Measurements from ENCODE around the gene ZNF655. TPM values are rescaled to one million over a fixed set of nuclear protein-coding genes. Genes with fewer than 3 reads are reported as not detected.

The ZNF655 gene
- total RNA-seq, 1 experiment from 2014 or later: 54.9 TPM

DNA sequence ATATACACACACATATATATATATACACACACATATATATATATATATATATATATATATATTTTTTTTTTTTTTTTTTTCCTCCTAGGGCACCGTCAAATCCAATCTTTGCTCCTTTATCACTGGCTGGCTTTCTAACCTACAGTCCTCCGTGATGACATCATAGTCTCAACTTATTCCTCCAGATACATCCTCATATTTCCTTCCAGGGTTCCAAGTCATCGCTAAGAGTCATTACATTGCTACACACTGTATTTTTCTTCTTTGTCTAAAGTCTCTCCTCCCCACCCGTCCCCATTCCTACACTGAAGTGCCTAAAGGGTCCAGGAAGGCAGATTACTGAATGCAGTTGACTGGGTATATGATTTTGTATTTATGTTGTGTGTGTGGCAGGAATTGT lies 5.4 kb upstream of the ZNF655 start:
- peaks cover 5% of the 10 kb centered on the region; the same call in 1 of the 2 replicates for H3K4me1 ChIP-seq (ENCODE audit: control insufficient read depth, insufficient read depth, low read length)
- H3K9me3 ChIP-seq (ENCODE audit: control insufficient read depth, insufficient read depth, low read depth, low read length): peaks cover 3% of the 10 kb centered on the region; the same call in 1 of the 2 replicates
- ChIA-PET CTCF (no interaction called here), POLR2A (no interaction called here)
- in situ Hi-C loops (cut with HindIII; ENCODE audit: low pct_unique_long_range_greater_than_20kb, low sequenced_read_pairs) (no loop called here), intact Hi-C loops (cut with micrococcal nuclease; ENCODE audit: unreplicated experiment) (loop anchor here (10.0 kb wide), 1 partner anchor 48 kb away; the partner anchor contains the start of genes ZKSCAN5 and ZNF394)
- TF ChIP-seq, protein P1, sequence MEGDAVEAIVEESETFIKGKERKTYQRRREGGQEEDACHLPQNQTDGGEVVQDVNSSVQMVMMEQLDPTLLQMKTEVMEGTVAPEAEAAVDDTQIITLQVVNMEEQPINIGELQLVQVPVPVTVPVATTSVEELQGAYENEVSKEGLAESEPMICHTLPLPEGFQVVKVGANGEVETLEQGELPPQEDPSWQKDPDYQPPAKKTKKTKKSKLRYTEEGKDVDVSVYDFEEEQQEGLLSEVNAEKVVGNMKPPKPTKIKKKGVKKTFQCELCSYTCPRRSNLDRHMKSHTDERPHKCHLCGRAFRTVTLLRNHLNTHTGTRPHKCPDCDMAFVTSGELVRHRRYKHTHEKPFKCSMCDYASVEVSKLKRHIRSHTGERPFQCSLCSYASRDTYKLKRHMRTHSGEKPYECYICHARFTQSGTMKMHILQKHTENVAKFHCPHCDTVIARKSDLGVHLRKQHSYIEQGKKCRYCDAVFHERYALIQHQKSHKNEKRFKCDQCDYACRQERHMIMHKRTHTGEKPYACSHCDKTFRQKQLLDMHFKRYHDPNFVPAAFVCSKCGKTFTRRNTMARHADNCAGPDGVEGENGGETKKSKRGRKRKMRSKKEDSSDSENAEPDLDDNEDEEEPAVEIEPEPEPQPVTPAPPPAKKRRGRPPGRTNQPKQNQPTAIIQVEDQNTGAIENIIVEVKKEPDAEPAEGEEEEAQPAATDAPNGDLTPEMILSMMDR (IDR thresholded peaks at IDR 0.05): no peak
- TF ChIP-seq POLR2AphosphoS5 (IDR thresholded peaks at IDR 0.05; ENCODE audit: low read depth, low read length): no peak
- TF ChIP-seq, protein P2, sequence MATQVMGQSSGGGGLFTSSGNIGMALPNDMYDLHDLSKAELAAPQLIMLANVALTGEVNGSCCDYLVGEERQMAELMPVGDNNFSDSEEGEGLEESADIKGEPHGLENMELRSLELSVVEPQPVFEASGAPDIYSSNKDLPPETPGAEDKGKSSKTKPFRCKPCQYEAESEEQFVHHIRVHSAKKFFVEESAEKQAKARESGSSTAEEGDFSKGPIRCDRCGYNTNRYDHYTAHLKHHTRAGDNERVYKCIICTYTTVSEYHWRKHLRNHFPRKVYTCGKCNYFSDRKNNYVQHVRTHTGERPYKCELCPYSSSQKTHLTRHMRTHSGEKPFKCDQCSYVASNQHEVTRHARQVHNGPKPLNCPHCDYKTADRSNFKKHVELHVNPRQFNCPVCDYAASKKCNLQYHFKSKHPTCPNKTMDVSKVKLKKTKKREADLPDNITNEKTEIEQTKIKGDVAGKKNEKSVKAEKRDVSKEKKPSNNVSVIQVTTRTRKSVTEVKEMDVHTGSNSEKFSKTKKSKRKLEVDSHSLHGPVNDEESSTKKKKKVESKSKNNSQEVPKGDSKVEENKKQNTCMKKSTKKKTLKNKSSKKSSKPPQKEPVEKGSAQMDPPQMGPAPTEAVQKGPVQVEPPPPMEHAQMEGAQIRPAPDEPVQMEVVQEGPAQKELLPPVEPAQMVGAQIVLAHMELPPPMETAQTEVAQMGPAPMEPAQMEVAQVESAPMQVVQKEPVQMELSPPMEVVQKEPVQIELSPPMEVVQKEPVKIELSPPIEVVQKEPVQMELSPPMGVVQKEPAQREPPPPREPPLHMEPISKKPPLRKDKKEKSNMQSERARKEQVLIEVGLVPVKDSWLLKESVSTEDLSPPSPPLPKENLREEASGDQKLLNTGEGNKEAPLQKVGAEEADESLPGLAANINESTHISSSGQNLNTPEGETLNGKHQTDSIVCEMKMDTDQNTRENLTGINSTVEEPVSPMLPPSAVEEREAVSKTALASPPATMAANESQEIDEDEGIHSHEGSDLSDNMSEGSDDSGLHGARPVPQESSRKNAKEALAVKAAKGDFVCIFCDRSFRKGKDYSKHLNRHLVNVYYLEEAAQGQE (IDR thresholded peaks at IDR 0.05; ENCODE audit: insufficient read depth in 1 of 2, low read depth in 2 of 2, low read length in 1 of 2): no peak
- TF ChIP-seq SIN3A (IDR thresholded peaks at IDR 0.05; ENCODE audit: borderline replicate concordance, insufficient read depth, low read depth, low read length): no peak
- no peak for TF ChIP-seq TCF7L2 (IDR thresholded peaks at IDR 0.05; ENCODE audit: low read depth, low read length)
- DNase-seq (ENCODE audit: low read depth, low spot score) (no peak), ATAC-seq (no peak)
- H3K4me3 ChIP-seq (ENCODE audit: low read depth in 2 of 2, low read length in 2 of 2): no peak overlapping the region
- no TSS peak for BruUV-seq (replicated peaks)
- no peak overlapping the region for H3K27ac ChIP-seq (ENCODE audit: low read length)
- no peaks in the 10 kb centered on the region for H3K27me3 ChIP-seq (ENCODE audit: control insufficient read depth, insufficient read depth, low read length)
- peaks cover 6% of the 10 kb centered on the region for H3K36me3 ChIP-seq (ENCODE audit: control insufficient read depth, insufficient read depth, low read length)

DNA sequence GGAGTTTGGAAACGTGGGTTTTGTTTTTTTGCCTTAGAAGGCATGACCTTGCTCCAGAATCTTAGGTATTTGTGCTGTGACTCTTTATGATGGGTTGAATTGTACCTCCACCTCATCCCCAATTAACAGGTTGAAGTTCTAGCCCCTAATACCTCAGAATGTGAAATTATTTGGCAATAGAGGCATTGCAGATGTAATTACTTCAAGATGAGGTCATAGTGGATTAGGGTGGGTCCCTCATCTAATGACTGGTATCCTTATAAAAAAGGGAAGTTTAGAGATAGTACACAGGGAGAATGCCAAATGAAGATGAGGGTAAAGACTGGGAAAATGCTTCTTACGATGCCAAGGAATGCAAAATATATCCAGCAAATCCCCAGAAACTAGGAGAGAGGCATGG lies 3.5 kb upstream of the ZNF655 start:
- Histone ChIP-seq H3K4me1 (ENCODE audit: control insufficient read depth, insufficient read depth, low read length) (peaks cover 5% of the 10 kb centered on the region; the same call in 1 of the 2 replicates), H3K4me3 (ENCODE audit: low read depth in 2 of 2, low read length in 2 of 2) (no peak overlapping the region), H3K27me3 (ENCODE audit: control insufficient read depth, insufficient read depth, low read length) (no peaks in the 10 kb centered on the region), H3K27ac (ENCODE audit: low read length) (no peak overlapping the region), H3K36me3 (ENCODE audit: control insufficient read depth, insufficient read depth, low read length) (peaks cover 6% of the 10 kb centered on the region), H3K9me3 (ENCODE audit: control insufficient read depth, insufficient read depth, low read depth, low read length) (no peaks in the 10 kb centered on the region)
- no TSS peak for BruUV-seq (replicated peaks)
- POLR2A ChIA-PET: no interaction called here
- CTCF ChIA-PET: no interaction called here
- in situ Hi-C loops (cut with HindIII; ENCODE audit: low pct_unique_long_range_greater_than_20kb, low sequenced_read_pairs) (no loop called here), intact Hi-C loops (cut with micrococcal nuclease; ENCODE audit: unreplicated experiment) (loop anchor here (10.0 kb wide), 1 partner anchor 50 kb away; the partner anchor contains the start of genes ZKSCAN5 and ZNF394)
- ATAC-seq (no peak), DNase-seq (ENCODE audit: low read depth, low spot score) (no peak)
- TF ChIP-seq, protein P2 (IDR thresholded peaks at IDR 0.05; ENCODE audit: insufficient read depth in 1 of 2, low read depth in 2 of 2, low read length in 1 of 2): no peak
- no peak for TF ChIP-seq TCF7L2 (IDR thresholded peaks at IDR 0.05; ENCODE audit: low read depth, low read length)
- TF ChIP-seq SIN3A (IDR thresholded peaks at IDR 0.05; ENCODE audit: borderline replicate concordance, insufficient read depth, low read depth, low read length): no peak
- no peak for TF ChIP-seq POLR2AphosphoS5 (IDR thresholded peaks at IDR 0.05; ENCODE audit: low read depth, low read length)
- TF ChIP-seq, protein P1 (IDR thresholded peaks at IDR 0.05): no peak

Measured in Panc1 (cell line).